NCI-H446 treated with DMSO at 0.1 percent for 48 hours (cell line): ENCODE data around the gene TBC1D3G.
"Not testable (repeated sequence)": the region's sequence is repeated elsewhere in the genome, so short reads cannot be mapped to it uniquely, and the experiment has no call there.

Experiments used
- DNase-seq: peaks from one replicate; lab custom pipeline; 2025; lab: John Stamatoyannopoulos, UW

TBC1D3G gene

GRCh38 chr17:36323584-36323983 is at the start of gene TBC1D3G:
TSS of gene TBC1D3G (plus strand) at chr17:36323884. CDS start at chr17:36325412, 1,528 bp downstream.
- DNase-seq = not testable (repeated sequence)

- DNase-seq = not testable (repeated sequence)
Observed at GRCh38 chr17:36283256-36283655, 40.4 kb upstream of the TBC1D3G start.

- not testable (repeated sequence) for DNase-seq
Observed at GRCh38 chr17:36284219-36284618, 39.5 kb upstream of the TBC1D3G start.

GRCh38 chr17:36289965-36290612 is 33.6 kb upstream of the TBC1D3G start:
- not testable (repeated sequence) for DNase-seq

GRCh38 chr17:36295161-36295560 is 28.5 kb upstream of the TBC1D3G start:
- DNase-seq = not testable (repeated sequence)

GRCh38 chr17:36315736-36316135 is 7.9 kb upstream of the TBC1D3G start:
- DNase-seq = not testable (repeated sequence)

- not testable (repeated sequence) for DNase-seq
Observed at GRCh38 chr17:36362496-36362895, 38.8 kb downstream of the TBC1D3G start.

GRCh38 chr17:36375938-36376337 is 52.3 kb downstream of the TBC1D3G start:
- not testable (repeated sequence) for DNase-seq
